NCI-H2107 treated with DMSO at 0.1 percent for 48 hours (cell line): ENCODE measurements around the gene CBLB.

ENCODE experiments used
- DNase-seq: peaks from one replicate; lab custom pipeline; 2025; ENCODE audit not compliant: unreplicated experiment; lab: John Stamatoyannopoulos, UW

The CBLB gene

GRCh38 chr3:105847865-105848264, 20.9 kb downstream of the CBLB start:
- no peak for DNase-seq

DNA sequence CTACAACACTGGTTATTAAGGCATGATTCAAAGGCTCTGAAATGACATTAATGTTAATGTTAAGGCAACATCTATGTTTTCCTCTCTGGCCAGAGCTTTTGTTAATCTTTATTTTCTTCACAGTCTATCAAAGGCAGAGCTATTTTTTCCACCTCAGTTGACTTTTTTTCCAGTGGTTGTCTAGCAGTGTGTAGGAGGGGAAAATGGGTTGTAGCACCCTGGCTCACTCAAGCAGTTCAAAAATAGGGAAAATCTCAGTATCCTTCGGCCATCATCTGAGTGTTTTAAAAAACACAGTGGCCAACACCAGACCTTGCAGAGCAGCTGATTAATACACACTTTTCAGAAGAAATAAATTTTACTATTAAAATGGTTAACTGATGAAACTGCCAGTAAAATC, 21.4 kb downstream of the CBLB start:
- DNase-seq: no peak

DNA sequence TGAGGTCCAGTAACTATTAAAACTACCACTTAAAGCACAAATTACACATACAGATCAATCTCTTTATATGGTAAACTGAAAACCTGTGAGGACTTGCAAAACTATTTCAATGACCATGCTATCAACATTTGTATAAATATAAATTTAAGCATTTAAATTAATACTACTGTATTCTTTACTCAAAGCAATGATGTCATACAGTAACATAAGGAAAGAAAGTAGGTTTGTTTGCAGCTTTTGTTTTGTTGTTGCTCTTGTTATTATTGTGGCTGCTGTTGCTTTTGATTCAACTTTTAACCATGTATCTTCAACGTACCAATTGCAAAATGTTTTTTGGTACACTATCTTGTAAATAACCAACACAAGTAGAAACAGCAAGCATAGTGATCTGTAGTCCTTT, 22.0 kb downstream of the CBLB start:
- no peak for DNase-seq

- DNase-seq: peak; percentile 43
Measured at GRCh38 chr3:105845488-105845887, 23.3 kb downstream of the CBLB start.

DNA sequence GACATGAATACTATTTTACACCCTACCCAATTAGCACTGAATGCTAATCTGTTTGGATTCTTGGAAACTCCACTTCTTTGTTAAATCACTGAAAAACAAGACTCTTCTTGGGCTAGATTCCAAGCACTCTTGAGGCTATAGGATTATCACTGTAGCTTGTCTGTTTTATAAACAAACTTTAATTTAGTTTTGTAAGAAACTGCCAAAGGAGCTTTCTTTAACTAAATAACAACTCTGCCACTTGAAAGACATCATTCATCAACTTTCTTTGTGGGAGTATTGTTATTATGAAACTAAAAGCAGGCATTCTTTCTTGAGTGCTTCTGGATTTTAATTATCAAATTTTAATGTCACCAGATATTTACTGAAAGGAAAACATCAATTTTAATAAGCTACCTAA, 24.1 kb downstream of the CBLB start:
- DNase-seq: no peak

DNA sequence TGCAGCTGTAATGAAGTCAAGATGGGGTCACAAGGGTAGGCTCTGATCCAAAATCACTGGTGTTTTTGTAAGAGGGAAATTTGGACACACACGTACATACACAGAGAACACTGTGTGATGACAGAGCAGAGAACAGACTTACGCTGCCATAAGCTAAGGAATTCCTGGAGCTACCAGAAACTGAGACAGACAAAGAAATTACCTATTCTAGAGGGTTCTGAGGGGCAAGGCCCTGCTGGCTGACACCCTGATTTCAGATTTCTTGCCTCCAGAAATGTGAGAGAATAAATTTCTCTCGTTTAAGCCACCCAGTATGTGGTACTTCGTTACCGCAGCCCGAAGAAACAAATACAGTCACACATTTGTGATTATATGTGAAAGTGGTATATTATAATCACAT, 24.8 kb downstream of the CBLB start:
- no peak for DNase-seq

- no peak for DNase-seq
Measured at GRCh38 chr3:105842943-105843342, 25.9 kb downstream of the CBLB start.

GRCh38 chr3:105842449-105842848, 26.4 kb downstream of the CBLB start:
- no peak for DNase-seq

- DNase-seq: no peak
Measured at GRCh38 chr3:105837947-105838346, 30.9 kb downstream of the CBLB start.

GRCh38 chr3:105837143-105837740, 31.6 kb downstream of the CBLB start:
- DNase-seq: no peak

DNA sequence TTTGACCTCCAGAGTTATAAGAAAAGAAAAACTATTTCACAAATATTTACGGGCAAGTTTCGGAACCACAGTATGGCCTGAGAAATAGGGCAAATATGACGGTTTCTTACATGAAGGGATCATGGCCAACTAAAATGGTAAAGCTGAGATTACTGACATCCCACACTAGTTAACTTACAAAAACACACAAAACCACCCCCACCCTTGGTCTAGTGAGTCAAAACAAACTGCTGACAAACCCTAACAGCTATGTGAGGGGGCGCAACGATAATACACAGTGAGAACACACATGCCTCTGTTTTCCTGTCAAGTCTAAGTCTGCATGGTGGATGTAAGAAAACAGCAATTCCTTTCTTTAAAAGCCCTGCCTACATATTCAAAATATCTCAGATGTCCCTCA, 32.3 kb downstream of the CBLB start:
- DNase-seq: no peak

- DNase-seq: no peak
Measured at GRCh38 chr3:105835606-105836005, 33.2 kb downstream of the CBLB start.

GRCh38 chr3:105834768-105835167, 34.0 kb downstream of the CBLB start:
- no peak for DNase-seq

DNA sequence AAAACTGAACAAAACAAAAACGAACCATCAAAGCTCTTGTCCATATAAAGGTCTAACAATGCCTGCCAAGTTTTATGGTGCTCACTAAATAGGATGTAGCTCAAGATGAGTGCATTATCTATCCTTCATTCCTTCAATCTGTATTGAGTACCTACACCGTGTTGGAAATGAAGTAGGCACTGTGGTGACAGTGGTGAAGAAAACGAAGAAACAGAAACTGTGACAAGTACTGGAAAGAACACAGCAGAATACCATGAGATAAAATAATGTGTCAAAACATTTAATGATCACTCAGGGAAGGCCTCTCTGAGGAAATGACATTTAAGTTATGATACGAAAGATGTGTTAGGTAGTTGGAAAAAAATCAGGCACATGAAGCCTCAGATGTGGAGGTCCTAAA, 36.2 kb downstream of the CBLB start:
- no peak for DNase-seq

- DNase-seq: no peak
Measured at GRCh38 chr3:105830836-105831235, 38.0 kb downstream of the CBLB start.

DNA sequence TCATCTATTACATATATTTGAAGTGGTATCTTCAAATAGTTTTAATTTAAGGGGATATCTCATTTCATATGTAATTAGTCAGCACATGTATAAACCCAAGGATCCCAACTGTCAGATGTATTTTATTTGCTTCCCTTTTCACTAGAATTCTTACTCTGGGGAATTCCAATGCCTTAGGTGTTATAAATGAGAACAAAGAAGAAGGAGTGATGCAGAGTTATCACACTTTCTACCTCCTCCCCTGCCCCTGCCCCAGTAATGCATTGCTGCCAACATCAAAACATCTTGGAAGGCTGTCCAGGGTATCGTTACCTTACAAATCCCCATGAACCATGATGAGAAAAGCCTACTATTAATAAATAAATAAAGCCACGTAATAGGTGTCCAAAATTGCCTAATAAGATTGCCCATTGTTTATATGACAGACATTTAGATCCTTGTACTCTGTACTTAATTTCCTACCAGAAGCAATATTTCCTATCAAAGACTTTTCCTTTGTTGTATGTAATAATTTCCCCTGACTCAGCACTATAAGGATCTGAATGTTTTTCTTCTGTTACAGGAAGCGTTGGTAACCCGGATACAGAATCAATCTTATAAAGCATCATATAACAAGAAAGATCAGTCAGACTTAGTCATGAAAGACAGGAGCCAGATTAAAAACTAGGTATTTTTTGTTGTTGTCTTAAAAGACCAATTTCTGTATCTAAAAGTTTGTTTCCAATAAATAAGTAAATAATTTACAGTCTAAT, 38.8 kb downstream of the CBLB start:
- DNase-seq: no peak

GRCh38 chr3:105829229-105829628, 39.6 kb downstream of the CBLB start:
- no peak for DNase-seq

GRCh38 chr3:105828703-105829102, 40.1 kb downstream of the CBLB start:
- DNase-seq: no peak

DNA sequence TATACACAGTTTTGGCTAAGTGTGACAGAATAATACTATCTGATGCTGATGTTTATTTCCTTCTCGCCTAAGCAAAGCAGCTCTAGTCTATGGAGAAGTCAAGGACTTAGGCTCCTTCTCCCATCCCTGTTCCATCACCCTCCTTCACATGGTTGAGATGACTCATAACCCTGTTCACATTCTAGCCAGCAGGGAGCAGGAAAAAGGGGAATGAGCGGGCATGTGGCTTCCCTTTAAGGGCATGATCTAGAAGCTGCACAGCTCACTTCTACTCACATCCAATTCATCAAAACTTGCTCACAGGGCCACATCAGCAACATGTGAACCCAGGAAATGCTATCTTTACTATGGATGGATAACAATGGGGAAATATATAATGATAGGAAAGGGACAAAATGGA, 40.9 kb downstream of the CBLB start:
- DNase-seq: no peak

DNA sequence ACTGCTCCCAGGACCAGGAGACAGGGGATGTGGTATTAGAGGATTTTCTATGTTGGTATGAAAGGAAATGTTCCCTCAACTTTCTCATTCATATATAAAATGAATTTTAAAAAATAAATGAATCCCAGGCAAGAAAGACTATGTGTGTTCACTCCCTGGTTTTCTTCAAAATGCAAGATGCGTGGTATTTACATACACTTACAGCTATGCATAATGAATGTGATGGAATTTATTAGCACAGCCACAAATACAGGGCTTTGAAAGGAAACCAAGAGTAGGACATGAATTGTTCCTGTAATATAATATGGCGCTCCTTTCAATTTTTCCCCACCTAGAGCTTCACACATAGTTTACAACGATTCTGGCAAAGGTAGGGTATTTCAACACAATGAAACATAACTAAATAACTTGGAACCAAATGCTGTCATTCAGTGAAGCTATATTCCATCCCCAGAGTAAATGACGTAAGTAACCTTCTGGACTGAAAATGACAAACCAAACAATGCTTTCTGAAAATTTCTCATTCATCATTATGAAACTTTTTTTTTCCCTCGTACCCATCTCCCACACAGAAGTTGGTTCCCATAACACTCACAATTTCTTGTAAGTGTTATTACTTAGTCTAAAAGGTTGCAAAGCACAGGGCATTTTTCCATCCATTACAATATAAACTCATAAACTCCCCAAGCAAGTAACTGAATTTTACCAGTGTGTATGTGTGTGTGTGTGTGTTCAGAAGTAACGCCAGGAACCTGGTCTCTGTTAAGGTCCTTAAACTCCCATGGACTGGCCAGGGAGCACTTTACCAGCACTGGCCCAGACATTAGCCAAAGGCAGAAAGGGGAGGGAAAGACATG, 41.8 kb downstream of the CBLB start:
- no peak for DNase-seq

- no peak for DNase-seq
Measured at GRCh38 chr3:105824129-105824528, 44.7 kb downstream of the CBLB start.
